HG03469 (cell line): Measurements from ENCODE around the gene PLA2G4D.

ENCODE experiments used
- ATAC-seq: cut with Tn5 transposase; IDR thresholded peaks from one replicate; pipeline ENCODE4 v1.9.1; 2021; ENCODE audit warnings: mild to moderate bottlenecking, moderate library complexity, moderate number of reproducible peaks; ENCODE audit not compliant: unreplicated experiment

PLA2G4D gene

DNA sequence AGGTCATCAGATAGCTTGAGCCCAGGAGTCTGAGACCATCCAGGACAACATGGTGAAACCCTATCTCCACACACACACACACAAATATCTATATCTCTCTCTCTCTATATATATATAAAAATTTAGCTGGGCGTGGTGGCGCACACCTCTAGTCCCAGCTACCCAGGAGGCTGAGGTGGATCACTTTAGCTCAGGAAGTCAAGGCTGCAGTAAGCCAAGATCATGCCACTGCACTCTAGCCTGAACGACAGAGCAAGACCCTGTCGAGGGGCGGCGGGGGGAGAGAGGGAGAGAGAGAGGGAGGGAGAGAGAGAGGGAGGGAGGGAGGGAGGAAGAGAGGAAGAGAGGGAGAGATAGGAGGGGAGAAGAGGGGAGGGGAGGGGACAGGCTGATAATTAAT is 34.1 kb upstream of the PLA2G4D start:
- no peak for ATAC-seq

- ATAC-seq: no peak
Measured at GRCh38 chr15:42123546-42123945, 29.2 kb upstream of the PLA2G4D start.

DNA sequence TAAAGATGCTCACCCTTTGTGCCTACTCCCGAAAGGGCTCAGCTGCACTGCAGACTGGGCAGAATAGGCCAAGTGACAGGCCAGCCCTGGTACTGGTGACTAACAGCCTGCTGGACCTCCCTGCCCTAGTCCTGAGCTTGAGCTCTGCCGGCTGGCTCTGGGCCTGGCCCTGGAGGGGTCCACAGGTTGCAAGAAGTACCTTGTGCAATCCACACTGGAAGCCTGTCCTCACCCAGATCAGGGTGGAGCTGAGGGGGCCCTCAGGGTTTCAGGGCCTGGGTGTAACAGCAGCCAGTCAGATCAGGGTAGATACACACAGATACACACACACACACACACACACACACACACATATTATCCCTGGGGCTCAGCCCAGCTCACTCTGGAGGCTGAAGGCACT is 27.3 kb upstream of the PLA2G4D start:
- no peak for ATAC-seq

GRCh38 chr15:42121021-42121420 is 26.7 kb upstream of the PLA2G4D start:
- no peak for ATAC-seq

DNA sequence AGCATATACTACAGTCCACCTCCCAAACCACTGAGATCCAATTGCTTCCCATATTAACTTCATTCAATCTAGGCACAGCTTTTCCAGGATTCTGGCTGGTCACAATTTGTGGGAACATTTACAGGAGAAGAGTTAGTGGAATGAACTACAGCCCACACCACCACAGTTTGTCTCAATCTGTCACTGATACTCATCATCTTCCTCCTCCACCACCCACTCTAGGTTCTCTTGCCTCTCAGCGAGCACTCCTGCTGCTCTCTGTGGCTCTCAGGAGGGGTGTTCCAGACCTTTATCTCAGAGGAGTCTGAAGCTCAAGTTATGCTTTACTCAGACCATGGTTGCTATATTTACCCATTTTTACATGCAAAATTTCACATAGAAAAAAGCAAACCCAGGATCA is 25.9 kb upstream of the PLA2G4D start:
- ATAC-seq: no peak

- ATAC-seq: no peak
Measured at GRCh38 chr15:42119446-42119760, 25.0 kb upstream of the PLA2G4D start.

DNA sequence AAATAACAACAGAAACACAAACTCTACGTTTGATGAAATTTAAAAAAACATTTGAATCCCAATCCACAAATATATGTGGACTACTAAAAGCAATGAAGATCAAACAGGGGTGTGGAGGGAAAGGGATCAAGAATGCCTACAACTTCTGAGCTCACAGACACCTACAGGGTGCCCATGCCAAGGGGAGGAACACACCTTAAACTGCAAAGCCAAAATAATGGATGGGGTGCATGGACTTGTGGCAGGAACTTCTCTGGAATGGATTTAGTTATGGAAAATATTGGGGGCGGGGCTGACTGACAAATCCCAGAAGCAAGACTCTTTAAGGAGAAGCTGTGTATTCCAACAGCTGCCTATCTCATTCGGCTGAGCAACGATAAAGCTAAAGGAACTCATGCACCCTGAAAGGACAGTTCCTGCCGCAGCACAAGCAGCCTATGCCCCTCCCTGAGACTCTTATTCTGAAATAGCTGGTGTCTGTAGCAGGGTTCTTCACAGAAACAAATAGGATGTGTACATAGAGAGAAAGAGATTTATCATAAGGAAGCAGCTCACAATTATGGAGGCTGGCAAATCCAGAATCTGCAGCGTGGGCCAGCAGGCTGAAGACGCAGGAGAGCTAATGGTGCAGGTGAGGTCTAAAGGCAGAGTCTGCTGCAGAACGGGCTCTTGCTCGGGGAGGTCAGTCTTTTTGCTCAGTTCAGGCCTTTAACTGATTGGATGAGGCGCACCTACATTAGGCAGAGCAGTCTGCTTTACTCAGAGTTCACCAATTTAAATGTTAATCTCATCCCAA is 24.5 kb upstream of the PLA2G4D start:
- no peak for ATAC-seq

GRCh38 chr15:42111924-42112323 is 17.6 kb upstream of the PLA2G4D start:
- ATAC-seq: no peak

DNA sequence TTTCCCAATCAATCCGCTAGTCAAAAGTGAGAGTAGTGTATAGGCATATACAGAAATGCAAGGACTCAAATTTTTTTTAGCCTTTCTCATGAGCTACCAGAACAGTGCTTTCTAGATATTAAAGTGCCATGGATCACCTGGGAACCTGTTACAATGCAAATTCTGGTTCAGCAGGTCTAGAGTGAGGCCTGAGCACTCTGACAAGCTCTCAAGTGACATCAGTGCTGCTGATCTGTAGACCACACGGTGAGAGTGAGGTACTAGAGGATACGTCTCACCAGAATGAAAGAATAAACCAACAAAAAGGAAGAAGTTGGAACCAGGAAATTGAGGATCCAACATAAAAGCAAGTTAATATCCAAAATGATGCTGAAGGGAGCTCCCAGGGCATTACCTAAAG is 16.0 kb upstream of the PLA2G4D start:
- no peak for ATAC-seq

GRCh38 chr15:42108806-42109205 is 14.4 kb upstream of the PLA2G4D start:
- ATAC-seq: no peak

GRCh38 chr15:42108189-42108588 is 13.8 kb upstream of the PLA2G4D start:
- ATAC-seq: no peak

GRCh38 chr15:42107473-42107872 is 13.1 kb upstream of the PLA2G4D start:
- ATAC-seq: no peak

GRCh38 chr15:42106288-42106687 is 11.9 kb upstream of the PLA2G4D start:
- ATAC-seq: no peak

DNA sequence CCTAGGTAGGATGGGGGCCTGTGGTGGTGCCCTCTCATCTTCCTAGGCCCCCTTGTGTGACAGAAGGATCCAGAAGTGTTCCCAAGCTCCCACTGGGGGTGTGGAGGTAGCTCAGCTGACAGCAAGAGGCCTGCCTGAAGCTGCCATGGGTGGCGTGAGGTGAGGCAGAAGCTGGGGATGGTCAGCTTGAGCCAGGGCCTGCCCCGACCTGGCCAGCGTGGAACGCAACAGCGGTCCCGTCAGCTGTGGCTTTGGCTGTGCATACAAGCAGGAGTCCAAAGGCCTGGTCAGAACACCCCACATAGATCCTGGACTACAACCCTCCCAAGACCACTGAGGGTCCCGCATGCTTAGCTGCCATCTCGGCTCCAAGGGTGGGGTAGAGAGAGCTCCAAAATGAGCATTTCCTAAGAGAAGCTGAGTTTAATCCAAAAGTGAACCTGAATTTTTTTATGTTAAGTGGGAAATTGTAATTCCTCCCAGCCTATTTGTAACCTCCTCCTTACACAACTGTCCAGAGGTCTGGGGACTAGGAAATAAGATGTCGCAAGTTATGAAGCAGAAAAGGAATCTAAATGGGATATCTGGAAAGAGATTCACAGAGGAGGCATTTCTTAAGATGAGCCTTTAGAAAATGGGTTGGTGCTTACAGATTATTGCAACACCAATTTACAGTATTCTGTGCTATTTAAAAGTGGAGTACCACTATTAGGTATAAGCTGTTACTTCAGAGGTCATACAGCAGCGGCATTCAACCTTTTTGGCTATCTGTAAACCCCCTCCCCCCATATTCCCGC is 9.9 kb upstream of the PLA2G4D start:
- no peak for ATAC-seq

- no peak for ATAC-seq
Measured at GRCh38 chr15:42102646-42103235, 8.4 kb upstream of the PLA2G4D start.

DNA sequence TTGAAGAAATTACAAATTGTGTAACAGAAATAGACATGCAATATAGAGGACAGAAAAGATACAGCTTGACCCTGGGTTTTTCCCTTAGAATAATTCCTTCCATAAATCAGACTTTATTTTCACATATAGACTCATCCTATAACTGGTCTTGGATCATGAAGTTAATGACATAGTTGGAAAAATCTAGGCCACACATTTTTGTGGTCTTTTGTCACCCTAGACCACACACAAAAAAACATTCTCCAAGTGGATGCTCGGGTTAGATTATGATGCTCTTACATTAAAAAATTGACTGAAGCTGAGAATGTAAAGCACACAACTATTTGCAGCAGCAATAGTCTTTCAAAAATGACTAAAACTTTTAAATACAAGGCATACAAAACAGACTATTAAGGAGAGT is 7.5 kb upstream of the PLA2G4D start:
- ATAC-seq: no peak

DNA sequence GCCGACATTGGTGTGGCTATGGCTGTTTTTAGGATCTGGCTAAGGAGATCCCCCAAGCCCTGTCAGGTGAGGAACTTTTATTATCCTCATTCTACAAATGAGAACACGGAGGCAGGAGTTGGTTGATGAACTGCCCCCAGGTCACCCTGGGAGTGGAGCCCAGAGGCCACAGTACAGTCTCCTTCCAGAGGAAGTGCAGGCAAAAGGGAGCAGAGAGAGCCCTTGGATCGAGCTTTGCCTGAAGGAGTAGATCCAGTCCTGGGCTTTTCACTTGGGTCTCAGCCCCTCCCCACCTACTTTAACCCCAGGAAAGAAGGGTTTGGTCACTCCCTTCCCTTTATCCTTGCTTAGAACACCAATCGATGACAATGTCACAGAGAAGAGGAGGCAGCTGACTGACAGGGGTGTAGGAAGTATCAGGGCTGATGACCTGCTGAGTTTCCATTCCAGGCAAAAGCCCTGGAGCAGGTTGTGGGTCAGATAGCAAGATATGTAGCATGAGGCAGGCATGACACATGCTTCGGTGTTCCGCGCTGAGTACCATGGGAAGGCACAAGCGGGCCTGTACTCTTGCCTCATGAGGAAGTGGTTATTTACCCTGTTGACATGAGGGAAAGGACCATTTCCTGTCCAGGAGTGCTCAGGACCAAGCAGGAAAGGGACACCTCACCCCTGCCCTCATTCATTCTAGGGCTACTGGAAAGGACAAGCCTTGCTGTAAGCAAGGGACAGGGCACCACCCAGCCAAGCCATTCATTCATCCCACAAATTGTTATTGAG is 5.8 kb upstream of the PLA2G4D start:
- ATAC-seq: no peak

GRCh38 chr15:42097018-42097417 is 2.7 kb upstream of the PLA2G4D start:
- ATAC-seq: no peak

GRCh38 chr15:42093966-42094365 is 396 bp downstream of the PLA2G4D start:
- ATAC-seq: no peak

GRCh38 chr15:42092398-42093318 is 1.7 kb downstream of the PLA2G4D start:
- ATAC-seq: no peak
